GM12864 (cell line): Measurements from ENCODE around the gene GH2.
A peak's percentile ranks its signal among the peaks of the same experiment; 100 is the strongest.

Experiments
- DNase-seq: peaks from one replicate; pipeline ENCODE4 v3.0.0-alpha.2; 2011; ENCODE audit warnings: low read depth
- H3K4me3 ChIP-seq: 2 replicates; pipeline ENCODE4 v1.5.1; 2011; ENCODE audit warnings: mild to moderate bottlenecking, low read depth, low read length, control low read depth
- CTCF ChIP-seq: IDR thresholded peaks from 2 replicates; pipeline ENCODE4 v1.5.1; 2011; ENCODE audit warnings: low read depth, mild to moderate bottlenecking, moderate library complexity, low read length, control low read depth, inconsistent platforms; ENCODE audit errors: missing control alignments

GH2 gene

GRCh38 chr17:63881935-63882601 is at the start of gene GH2:
TSS of gene GH2 (minus strand) at chr17:63881944. CDS start at chr17:63881801, 143 bp downstream.
- no peak within 1 kb of the TSS for H3K4me3 ChIP-seq
- peak; percentile 84 for TF ChIP-seq CTCF
- no peak for DNase-seq

- peak; percentile 52 for DNase-seq
- TF ChIP-seq CTCF, result no peak
- H3K4me3 ChIP-seq, result peak overlapping the region; percentile 75
Measured at GRCh38 chr17:63930951-63931575, 49.3 kb upstream of the GH2 start.

- H3K4me3 ChIP-seq, result peak overlapping the region; percentile 75
- TF ChIP-seq CTCF, result no peak
- no peak for DNase-seq
Measured at GRCh38 chr17:63929860-63930766, 48.4 kb upstream of the GH2 start.

- no peak for DNase-seq
- H3K4me3 ChIP-seq, result no peak overlapping the region
- TF ChIP-seq CTCF, result no peak
Measured at GRCh38 chr17:63928966-63929695, 47.4 kb upstream of the GH2 start.

- no peak for TF ChIP-seq CTCF
- DNase-seq, result no peak
- H3K4me3 ChIP-seq, result no peak overlapping the region
Measured at GRCh38 chr17:63928172-63928666, 46.5 kb upstream of the GH2 start.

- H3K4me3 ChIP-seq, result no peak overlapping the region
- TF ChIP-seq CTCF, result no peak
- DNase-seq, result no peak
Measured at GRCh38 chr17:63927464-63928171, 45.9 kb upstream of the GH2 start.
